ENCODE results near the gene CPT1A. TPM values are rescaled to one million over a fixed set of nuclear protein-coding genes. Genes with fewer than 3 reads are reported as not detected.

The CPT1A gene
- total RNA-seq, 1 experiment from 2014 or later = 0.39 TPM

- no peak for DNase-seq (ENCODE audit: low read depth)
Observed at GRCh38 chr11:68854273-68854958, 12.7 kb upstream of the CPT1A start.

- no peak for DNase-seq (ENCODE audit: low read depth)
Observed at GRCh38 chr11:68852628-68853027, 10.9 kb upstream of the CPT1A start.

DNA sequence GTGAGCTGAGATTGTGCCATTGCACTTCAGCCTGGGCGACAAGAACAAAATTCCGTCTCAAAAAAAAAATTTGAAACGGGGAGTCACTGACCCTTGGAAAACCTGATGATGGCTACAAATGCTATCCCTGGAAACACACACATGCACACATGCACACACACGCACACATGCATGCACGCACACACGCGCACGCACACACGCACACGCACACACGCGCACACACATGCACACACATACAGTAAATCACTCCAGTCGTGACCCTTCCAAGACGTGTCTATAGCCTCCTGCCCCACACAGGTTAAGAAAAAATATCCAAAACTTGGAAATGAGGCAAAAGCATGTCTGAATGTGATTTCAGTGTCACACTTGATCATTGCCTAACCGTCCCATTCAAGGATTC is 6.7 kb upstream of the CPT1A start:
- DNase-seq (ENCODE audit: low read depth) = no peak

GRCh38 chr11:68847395-68847794 is 5.7 kb upstream of the CPT1A start:
- DNase-seq (ENCODE audit: low read depth) = no peak

GRCh38 chr11:68845351-68846002 is 3.8 kb upstream of the CPT1A start:
- no peak for DNase-seq (ENCODE audit: low read depth)

GRCh38 chr11:68844801-68845200 is 3.1 kb upstream of the CPT1A start:
- no peak for DNase-seq (ENCODE audit: low read depth)

- no peak for DNase-seq (ENCODE audit: low read depth)
Observed at GRCh38 chr11:68844376-68844775, 2.7 kb upstream of the CPT1A start.

- no peak for DNase-seq (ENCODE audit: low read depth)
Observed at GRCh38 chr11:68843703-68844312, 2.1 kb upstream of the CPT1A start.

GRCh38 chr11:68843052-68843561 is 1.4 kb upstream of the CPT1A start:
- no peak for DNase-seq (ENCODE audit: low read depth)

DNA sequence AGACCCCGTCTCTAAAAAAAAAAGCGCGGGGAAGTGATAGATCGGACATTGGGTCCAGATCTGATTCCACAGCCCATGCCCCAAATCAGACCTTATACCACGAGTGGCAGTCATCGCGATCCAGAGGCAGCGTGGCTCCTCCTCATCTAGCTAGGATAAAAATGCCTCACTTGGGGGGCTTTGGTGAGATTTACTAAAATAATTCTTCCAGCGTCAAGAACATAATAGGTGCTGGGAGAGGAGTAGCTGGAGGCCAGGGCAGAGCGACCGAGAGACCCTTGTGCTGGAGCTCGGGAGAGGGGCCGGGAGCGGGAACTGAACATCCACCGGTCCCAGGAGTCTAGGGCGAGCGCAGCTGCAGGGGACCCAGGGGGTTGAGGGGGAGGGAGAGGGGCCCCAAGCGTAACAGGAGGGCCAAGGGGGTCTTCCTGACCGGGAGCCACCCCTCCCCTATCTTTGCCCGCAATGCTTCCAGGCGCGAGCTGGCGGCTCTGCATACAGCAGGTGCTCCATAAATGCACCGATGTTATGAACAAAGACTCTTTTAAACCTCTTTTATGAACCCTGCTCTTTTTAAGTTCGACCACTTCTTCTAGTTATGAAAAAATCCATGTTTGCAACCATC is 823 bp upstream of the CPT1A start:
- DNase-seq (ENCODE audit: low read depth) = no peak

GRCh38 chr11:68840661-68841653 is 759 bp downstream of the CPT1A start:
- no peak for DNase-seq (ENCODE audit: low read depth)

GRCh38 chr11:68839911-68840641 is 1.6 kb downstream of the CPT1A start:
- DNase-seq (ENCODE audit: low read depth) = no peak

GRCh38 chr11:68839054-68839865 is 2.5 kb downstream of the CPT1A start:
- peak; percentile 81 for DNase-seq (ENCODE audit: low read depth)

DNA sequence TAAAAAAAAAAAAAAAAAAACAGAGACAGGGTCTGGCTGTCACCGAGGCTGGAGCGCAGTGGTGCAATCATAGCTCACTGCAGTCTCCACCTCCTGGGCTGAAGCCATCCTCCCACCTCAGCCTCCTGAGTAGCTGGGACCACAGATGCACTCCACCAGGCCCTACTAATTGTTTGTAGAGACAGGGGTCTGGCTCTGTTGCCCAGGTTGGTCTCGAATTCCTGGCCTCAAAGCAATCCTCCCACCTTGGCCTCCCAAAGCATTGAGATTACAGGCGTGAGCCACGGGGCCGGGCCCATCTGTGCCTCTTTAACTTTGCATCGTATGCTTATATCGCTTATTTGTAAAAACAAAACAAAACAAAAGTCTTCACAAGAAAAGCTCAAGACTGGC is 3.1 kb downstream of the CPT1A start:
- no peak for DNase-seq (ENCODE audit: low read depth)

DNA sequence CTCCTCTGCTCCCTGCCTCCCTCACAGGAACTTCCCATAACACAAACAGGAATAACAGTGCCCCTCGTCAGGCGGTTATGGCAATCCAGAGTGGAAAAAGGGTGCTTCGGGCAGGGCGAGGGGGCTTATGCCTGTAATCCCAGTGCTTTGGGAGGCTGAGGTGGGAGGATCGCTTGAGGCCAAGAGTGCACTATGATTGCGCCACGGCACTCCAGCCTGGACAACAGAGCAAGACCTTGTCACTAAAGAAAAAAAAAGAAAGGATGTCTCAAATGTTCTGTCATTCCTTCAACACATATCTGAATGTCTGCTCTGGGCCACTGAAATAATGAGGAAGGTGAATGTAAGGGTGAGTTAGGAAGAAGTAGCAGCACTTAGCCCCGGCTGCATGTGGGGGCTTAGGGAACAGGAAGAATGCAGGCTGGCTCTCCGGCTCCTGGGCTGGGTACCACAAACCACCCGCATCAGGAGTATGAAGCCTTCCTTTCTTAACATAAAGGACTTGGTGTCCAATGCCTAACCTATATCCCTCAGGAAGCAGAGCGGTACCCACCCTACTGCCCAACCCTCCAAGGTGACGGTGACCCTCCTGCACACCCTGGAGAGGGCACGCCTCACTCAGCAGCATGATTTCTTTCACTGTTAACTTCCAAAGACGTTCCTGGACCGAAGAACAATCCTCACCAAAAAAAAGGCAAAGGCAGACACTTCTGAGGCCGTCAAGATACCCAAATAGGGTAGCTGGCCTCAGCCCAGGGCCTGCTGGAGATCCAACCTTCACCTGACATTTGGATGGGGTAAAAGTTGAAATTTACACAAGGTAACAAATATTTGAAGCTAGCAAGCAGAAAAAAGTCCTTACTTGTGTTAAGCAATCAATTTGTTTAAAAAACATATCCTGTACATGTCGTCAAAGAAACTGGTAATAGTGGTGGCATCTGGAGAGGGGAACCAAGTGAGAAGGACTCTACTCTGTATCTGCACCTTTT is 3.8 kb downstream of the CPT1A start:
- DNase-seq (ENCODE audit: low read depth) = no peak

DNA sequence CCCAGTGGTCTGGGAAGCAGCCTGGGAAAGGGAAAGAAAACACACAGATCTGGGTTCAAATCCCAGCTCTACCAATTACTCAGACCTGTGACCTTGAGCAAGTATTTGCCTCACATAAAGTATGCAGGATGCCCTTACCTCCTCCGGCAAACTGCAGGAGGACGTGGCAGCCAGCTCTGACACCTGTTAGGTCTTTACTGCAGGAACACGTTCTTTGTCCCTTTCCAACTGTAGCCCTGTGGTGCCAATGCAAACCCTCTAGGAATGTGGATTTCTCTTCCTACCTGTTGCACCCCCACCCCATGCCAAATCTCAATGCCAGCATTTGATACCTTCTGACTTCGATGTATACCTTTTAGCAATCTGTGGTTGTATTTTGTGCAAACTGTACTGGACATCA is 6.0 kb downstream of the CPT1A start:
- no peak for DNase-seq (ENCODE audit: low read depth)

- no peak for DNase-seq (ENCODE audit: low read depth)
Observed at GRCh38 chr11:68835328-68835727, 6.4 kb downstream of the CPT1A start.

Measured in HT1080 (cell line).